Measurements from ENCODE around the gene API5.

Gene API5

DNA sequence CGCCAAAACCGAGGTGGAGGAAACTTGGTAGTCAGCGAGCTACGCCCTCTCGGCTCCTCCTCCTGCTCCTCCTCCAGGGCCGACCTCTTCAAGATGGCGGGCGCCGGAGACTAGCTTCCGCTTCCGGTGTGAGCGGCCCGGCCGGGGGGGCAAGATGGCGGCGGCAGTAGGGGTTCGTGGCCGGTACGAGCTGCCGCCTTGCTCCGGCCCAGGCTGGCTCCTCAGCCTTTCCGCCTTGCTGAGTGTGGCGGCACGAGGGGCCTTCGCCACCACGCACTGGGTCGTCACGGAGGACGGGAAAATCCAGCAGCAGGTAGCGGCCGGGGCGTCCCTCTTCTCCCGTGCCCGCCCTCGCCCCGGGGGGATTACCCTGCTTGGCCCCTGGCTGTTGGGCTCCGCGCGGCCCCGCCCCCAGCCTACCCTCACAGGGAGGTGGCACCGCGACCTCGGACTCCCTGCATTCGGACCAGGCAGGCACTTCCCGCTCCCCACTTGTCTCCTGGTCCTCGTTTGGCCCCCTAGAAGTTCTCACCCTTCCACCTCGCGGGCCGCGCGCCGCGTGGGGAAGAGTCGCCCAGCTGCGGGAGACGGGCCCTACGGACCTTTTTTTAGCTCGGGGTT lies 47.1 kb downstream of the API5 start, which contains the start of gene TTC17:
TTC17 (plus strand) TSS at position 120 of the 621 bp plus-strand sequence; CDS start at position 155, 35 bp downstream.
- H3K4me3 ChIP-seq (replicated peaks in 1 of 2; ENCODE audit: low read depth in 2 of 2, low read length in 2 of 2), result peak within 1 kb of the TSS; percentile 97 to 100
- peak; percentile 92 to 93 for DNase-seq (ENCODE audit: low read depth in 2 of 2)
- TF ChIP-seq, protein P1, sequence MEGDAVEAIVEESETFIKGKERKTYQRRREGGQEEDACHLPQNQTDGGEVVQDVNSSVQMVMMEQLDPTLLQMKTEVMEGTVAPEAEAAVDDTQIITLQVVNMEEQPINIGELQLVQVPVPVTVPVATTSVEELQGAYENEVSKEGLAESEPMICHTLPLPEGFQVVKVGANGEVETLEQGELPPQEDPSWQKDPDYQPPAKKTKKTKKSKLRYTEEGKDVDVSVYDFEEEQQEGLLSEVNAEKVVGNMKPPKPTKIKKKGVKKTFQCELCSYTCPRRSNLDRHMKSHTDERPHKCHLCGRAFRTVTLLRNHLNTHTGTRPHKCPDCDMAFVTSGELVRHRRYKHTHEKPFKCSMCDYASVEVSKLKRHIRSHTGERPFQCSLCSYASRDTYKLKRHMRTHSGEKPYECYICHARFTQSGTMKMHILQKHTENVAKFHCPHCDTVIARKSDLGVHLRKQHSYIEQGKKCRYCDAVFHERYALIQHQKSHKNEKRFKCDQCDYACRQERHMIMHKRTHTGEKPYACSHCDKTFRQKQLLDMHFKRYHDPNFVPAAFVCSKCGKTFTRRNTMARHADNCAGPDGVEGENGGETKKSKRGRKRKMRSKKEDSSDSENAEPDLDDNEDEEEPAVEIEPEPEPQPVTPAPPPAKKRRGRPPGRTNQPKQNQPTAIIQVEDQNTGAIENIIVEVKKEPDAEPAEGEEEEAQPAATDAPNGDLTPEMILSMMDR (IDR thresholded peaks at IDR 0.05; ENCODE audit: low read depth, low read length), result no peak

DNA sequence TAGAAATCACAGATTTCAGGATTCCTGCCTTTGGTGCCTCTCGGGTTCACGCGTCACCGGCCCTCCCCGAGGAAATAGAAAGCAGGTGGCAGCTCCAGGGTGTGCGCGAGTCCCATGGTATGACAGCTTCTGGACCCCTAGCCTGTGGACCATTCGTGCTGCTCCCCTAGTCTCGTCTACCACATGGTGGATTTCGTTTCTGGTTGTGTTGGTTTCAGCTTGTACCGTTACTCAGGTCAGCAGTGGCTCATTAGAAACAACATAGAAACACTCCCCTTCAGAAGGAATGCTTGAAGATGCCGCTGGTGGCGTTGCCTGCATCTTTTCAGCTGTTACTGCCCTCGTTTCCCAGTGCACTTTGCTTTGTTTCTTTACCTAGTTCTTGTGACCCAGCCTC lies 47.6 kb downstream of the API5 start:
- TF ChIP-seq, protein P1 (IDR thresholded peaks at IDR 0.05; ENCODE audit: low read depth, low read length), result no peak
- peak; percentile 39 to 40 for DNase-seq (ENCODE audit: low read depth in 2 of 2)
- peak overlapping the region; percentile 97 to 100 for H3K4me3 ChIP-seq (replicated peaks in 1 of 2; ENCODE audit: low read depth in 2 of 2, low read length in 2 of 2)

DNA sequence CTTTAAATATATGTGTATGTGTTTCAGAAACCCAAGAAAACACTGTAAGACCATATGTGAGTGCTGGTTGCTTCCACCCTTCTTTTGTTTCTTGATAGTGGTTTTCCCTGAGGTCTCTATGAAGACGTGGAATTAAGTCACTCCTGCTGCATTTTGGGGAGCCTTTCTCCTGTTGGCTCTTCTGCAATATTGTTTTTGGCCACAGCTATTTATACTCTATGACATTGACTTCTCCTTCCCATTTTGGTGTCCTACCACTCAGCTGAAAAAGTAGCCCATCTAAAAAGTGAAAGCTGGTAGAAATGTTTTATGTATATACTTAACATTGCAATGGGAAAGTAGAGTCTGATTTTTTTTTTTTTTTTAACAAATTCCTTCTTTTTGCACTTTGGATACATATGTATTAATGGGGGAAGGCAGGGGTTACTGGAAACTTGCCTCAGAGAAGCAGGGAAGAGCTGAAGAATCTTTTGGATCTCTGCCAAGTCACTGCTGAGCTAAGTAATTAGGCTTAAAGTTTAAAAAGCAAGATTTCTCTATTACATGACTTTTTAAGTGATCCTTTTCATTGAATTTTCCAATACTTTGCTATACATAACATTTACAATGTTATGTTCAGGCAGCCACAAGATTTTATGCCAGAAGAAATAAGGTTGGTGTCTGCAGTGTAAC lies 48.7 kb downstream of the API5 start:
- TF ChIP-seq, protein P1 (IDR thresholded peaks at IDR 0.05; ENCODE audit: low read depth, low read length), result no peak
- peak overlapping the region in 1 of 2 donors; percentile 100 for H3K4me3 ChIP-seq (replicated peaks in 1 of 2; ENCODE audit: low read depth in 2 of 2, low read length in 2 of 2)
- peak; percentile 42 to 53 for DNase-seq (ENCODE audit: low read depth in 2 of 2)

DNA sequence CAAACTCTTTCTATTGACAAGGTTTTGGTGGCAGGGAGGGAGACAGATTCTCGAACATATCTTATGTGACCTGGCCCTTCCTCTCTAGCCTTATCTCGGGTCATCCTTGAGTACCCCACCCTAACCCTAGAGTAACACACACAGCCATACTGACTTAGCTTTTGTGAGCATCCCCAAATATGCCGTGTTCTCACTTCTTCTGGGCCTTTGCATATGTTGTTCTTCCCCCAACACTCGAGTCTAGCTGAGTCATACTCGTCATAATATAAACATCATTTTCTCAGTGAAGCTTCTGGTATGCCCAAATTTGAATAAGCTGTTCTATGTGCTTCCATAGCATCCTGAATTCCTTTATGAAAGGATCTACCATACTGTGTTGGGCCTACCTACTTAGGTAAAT lies 54.9 kb downstream of the API5 start:
- H3K4me3 ChIP-seq (replicated peaks in 1 of 2; ENCODE audit: low read depth in 2 of 2, low read length in 2 of 2), result no peak overlapping the region
- TF ChIP-seq, protein P1 (IDR thresholded peaks at IDR 0.05; ENCODE audit: low read depth, low read length), result no peak
- DNase-seq (ENCODE audit: low read depth in 2 of 2), result peak in 1 of 2 donors; percentile 57

DNA sequence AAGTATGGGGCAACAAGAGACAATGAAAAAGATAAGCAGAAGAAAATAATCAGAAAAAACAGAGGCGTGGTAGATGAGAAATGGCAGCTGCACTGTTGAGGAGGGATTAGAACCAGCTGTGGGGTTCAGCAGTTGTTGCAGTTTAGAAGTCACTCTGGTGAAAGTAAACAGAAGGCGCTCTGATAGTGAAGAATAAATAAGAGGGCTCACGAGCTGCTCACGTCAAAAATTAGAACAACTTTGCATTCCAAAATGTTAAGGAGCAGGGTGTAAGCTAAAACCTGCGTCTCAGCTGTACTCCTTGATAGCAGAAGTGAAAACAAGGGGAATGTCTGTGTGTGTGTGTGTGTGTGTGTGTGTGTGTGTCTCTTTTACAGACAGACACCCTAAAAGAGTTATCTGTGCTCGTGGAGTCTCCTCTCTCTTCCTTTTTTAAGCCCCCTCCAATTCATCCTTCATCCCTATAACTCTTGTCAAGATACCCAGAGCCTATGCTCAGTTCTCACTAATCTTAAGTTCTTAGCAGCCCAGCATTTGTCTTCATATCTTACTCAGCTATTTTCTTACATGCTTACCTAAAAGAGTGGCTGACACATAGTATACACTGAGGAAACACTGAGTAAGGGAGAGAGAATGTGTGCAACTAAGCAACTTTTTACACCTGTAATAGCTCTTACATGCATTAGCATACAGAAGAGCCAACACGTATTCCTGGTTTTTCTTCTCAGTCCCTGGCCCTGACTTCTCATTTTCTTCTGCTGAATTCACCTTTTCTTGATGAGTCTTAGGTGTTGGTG lies 55.8 kb downstream of the API5 start:
- TF ChIP-seq, protein P1 (IDR thresholded peaks at IDR 0.05; ENCODE audit: low read depth, low read length), result no peak
- no peak overlapping the region for H3K4me3 ChIP-seq (replicated peaks in 1 of 2; ENCODE audit: low read depth in 2 of 2, low read length in 2 of 2)
- DNase-seq (ENCODE audit: low read depth in 2 of 2), result peak; percentile 14 to 15

DNA sequence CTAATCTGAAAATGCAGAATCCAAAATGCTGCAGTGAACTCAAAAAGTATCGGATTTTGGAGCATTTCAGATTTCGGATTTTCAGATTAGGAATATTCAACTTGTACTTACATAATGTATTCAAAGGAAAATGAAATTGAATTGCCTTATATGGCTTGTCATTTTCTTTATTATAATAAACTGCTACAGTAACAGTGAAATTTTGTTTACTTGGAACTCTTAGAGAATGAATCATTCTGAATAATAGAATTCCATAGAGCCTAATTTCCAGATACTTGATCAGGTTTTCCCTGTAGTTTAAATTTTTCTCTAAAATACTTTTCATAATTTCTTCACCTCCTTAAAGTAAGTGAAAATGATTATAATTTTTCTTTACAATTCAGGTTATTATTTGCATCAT lies 64.3 kb downstream of the API5 start:
- DNase-seq (ENCODE audit: low read depth in 2 of 2), result peak in 1 of 2 donors; percentile 31
- TF ChIP-seq, protein P1 (IDR thresholded peaks at IDR 0.05; ENCODE audit: low read depth, low read length), result no peak
- H3K4me3 ChIP-seq (replicated peaks in 1 of 2; ENCODE audit: low read depth in 2 of 2, low read length in 2 of 2), result no peak overlapping the region

All from cardiac fibroblast (primary cell).